Trophoblast cell (in vitro differentiated cells and primary cell): Measurements from ENCODE around the gene SPDYE3.
A peak's percentile ranks its signal among the peaks of the same experiment; 100 is the strongest.
"Not testable (repeated sequence)": the region's sequence is repeated elsewhere in the genome, so short reads cannot be mapped to it uniquely, and the experiment has no call there.

ENCODE experiments used
- DNase-seq, 2 donors: peaks; one replicate each; pipeline ENCODE4 v3.0.0-alpha.2; 2016
- H2AFZ ChIP-seq: 2 replicates; pipeline ENCODE4 v1.6.1; 2013; ENCODE audit warnings: low read length, moderate library complexity, mild to moderate bottlenecking; ENCODE audit not compliant: insufficient read depth, poor library complexity
- H2AK5ac ChIP-seq: 2 replicates; pipeline ENCODE4 v1.6.1; 2013; ENCODE audit warnings: mild to moderate bottlenecking, low read length
- H2BK120ac ChIP-seq: 2 replicates; pipeline ENCODE4 v1.6.1; 2013; ENCODE audit warnings: low read length, mild to moderate bottlenecking, moderate library complexity; ENCODE audit not compliant: insufficient read depth, poor library complexity
- H2BK12ac ChIP-seq: 2 replicates; pipeline ENCODE4 v1.6.1; 2013; ENCODE audit warnings: mild to moderate bottlenecking, low read length, moderate library complexity
- H2BK5ac ChIP-seq: 2 replicates; pipeline ENCODE4 v1.6.1; 2013; ENCODE audit warnings: low read length, low read depth, moderate library complexity, mild to moderate bottlenecking; ENCODE audit not compliant: poor library complexity
- H3K14ac ChIP-seq: 2 replicates; pipeline ENCODE4 v1.6.1; 2013; ENCODE audit warnings: mild to moderate bottlenecking, low read length
- H3K18ac ChIP-seq: 2 replicates; pipeline ENCODE4 v1.6.1; 2013; ENCODE audit warnings: mild to moderate bottlenecking, low read length
- H3K23ac ChIP-seq: 2 replicates; pipeline ENCODE4 v1.6.1; 2013; ENCODE audit warnings: low read length
- H3K27ac ChIP-seq: 2 replicates; pipeline ENCODE4 v1.5.1; 2013; ENCODE audit warnings: low read depth, mild to moderate bottlenecking, inconsistent platforms, low read length, moderate library complexity
- H3K27me3 ChIP-seq: 2 replicates; pipeline ENCODE4 v1.6.1; 2013; ENCODE audit warnings: inconsistent platforms, mild to moderate bottlenecking, low read length, moderate library complexity; ENCODE audit not compliant: insufficient read depth
- H3K36me3 ChIP-seq, 2 experiments: 1 replicate in 1 of 2; 2 replicates in 1 of 2; pipeline ENCODE4 v1.6.1; 2013; ENCODE audit warnings: low read length in 2 of 2, mild to moderate bottlenecking in 2 of 2, moderate library complexity in 1 of 2; ENCODE audit not compliant: insufficient read depth in 2 of 2, control insufficient read depth in 1 of 2
- H3K4ac ChIP-seq: 2 replicates; pipeline ENCODE4 v1.6.1; 2013; ENCODE audit warnings: low read depth, mild to moderate bottlenecking, low read length, moderate library complexity
- H3K4me1 ChIP-seq, 2 experiments: 1 replicate in 1 of 2; 2 replicates in 1 of 2; pipeline ENCODE4 v1.6.1; 2013; ENCODE audit warnings: low read length in 2 of 2, mild to moderate bottlenecking in 2 of 2, moderate library complexity in 1 of 2; ENCODE audit not compliant: insufficient read depth in 2 of 2, control insufficient read depth in 1 of 2
- H3K4me2 ChIP-seq: 2 replicates; pipeline ENCODE4 v1.6.1; 2013; ENCODE audit warnings: inconsistent platforms, mild to moderate bottlenecking, low read length, moderate library complexity
- H3K4me3 ChIP-seq: 2 replicates; pipeline ENCODE4 v1.5.1; 2013; ENCODE audit warnings: mild to moderate bottlenecking, low read depth, low read length, inconsistent platforms
- H3K79me1 ChIP-seq: one replicate; pipeline ENCODE4 v1.6.1; 2013; ENCODE audit warnings: low read length
- H3K79me2 ChIP-seq: 2 replicates; pipeline ENCODE4 v1.6.1; 2013; ENCODE audit warnings: low read length, mild to moderate bottlenecking; ENCODE audit not compliant: control insufficient read depth, insufficient read depth, poor library complexity
- H3K9ac ChIP-seq: 2 replicates; pipeline ENCODE4 v1.6.1; 2013; ENCODE audit warnings: mild to moderate bottlenecking, low read length
- H3K9me3 ChIP-seq: 2 replicates; pipeline ENCODE4 v1.6.1; 2013; ENCODE audit warnings: low read depth, mild to moderate bottlenecking, control low read depth, inconsistent platforms, low read length; ENCODE audit not compliant: insufficient read depth
- H4K12ac ChIP-seq: 2 replicates; pipeline ENCODE4 v1.6.1; 2013; ENCODE audit warnings: low read depth, mild to moderate bottlenecking, low read length, moderate library complexity
- H4K8ac ChIP-seq: 2 replicates; pipeline ENCODE4 v1.6.1; 2013; ENCODE audit warnings: low read depth, mild to moderate bottlenecking, low read length, moderate library complexity
- H4K91ac ChIP-seq: one replicate; pipeline ENCODE4 v1.6.1; 2013; ENCODE audit warnings: low read depth, mild to moderate bottlenecking, low read length, moderate library complexity
- WGBS: extraction: QIAGEN DNeasy Blood & Tissue Kit; methylation state at CpG from one replicate; pipeline ENCODE4 v1.1.7; 2013; ENCODE audit warnings: missing lambda C conversion rate; ENCODE audit not compliant: insufficient read length, insufficient coverage; ENCODE audit errors: extremely low coverage; 5-methylcytosine and 5-hydroxymethylcytosine counted together

SPDYE3 gene

GRCh38 chr7:100325671-100326070 is 18.2 kb downstream of the SPDYE3 start:
- H3K79me2 ChIP-seq, H3K4me2 ChIP-seq, H4K8ac ChIP-seq, H3K23ac ChIP-seq, H4K91ac ChIP-seq, H3K4me3 ChIP-seq, DNase-seq, H3K9ac ChIP-seq, H3K14ac ChIP-seq, H2BK120ac ChIP-seq, H3K9me3 ChIP-seq, H2AFZ ChIP-seq, H3K4ac ChIP-seq, H2AK5ac ChIP-seq, H2BK12ac ChIP-seq, H3K79me1 ChIP-seq, H3K27ac ChIP-seq, H4K12ac ChIP-seq, H2BK5ac ChIP-seq, H3K18ac ChIP-seq, H3K27me3 ChIP-seq, H3K36me3 ChIP-seq, H3K4me1 ChIP-seq: not testable (repeated sequence)
- WGBS = no CpG with 5 or more reads among the region's 9 CpGs

GRCh38 chr7:100326914-100327313 is 19.4 kb downstream of the SPDYE3 start:
- H3K79me2 ChIP-seq, H3K4me1 ChIP-seq, H3K27me3 ChIP-seq, H3K4me2 ChIP-seq, H2BK5ac ChIP-seq, H3K18ac ChIP-seq, DNase-seq, H3K79me1 ChIP-seq, H2BK12ac ChIP-seq, H3K9me3 ChIP-seq, H3K36me3 ChIP-seq, H3K27ac ChIP-seq, H4K91ac ChIP-seq, H3K23ac ChIP-seq, H2AFZ ChIP-seq, H2AK5ac ChIP-seq, H3K4me3 ChIP-seq, H3K14ac ChIP-seq, H4K12ac ChIP-seq, H3K9ac ChIP-seq, H4K8ac ChIP-seq, H3K4ac ChIP-seq, H2BK120ac ChIP-seq: not testable (repeated sequence)
- WGBS = no CpG with 5 or more reads among the region's 11 CpGs

- Histone ChIP-seq H4K91ac (peak overlapping the region; percentile 73), H3K9ac (peak overlapping the region; percentile 19), H3K18ac (peak overlapping the region; percentile 91), H2AK5ac (peak overlapping the region; percentile 52), H2BK5ac (peak overlapping the region; percentile 80), H3K4me2 (peak overlapping the region; percentile 60), H4K8ac (peak overlapping the region; percentile 85), H2AFZ (peak overlapping the region; percentile 89), H3K14ac (peak overlapping the region; percentile 81), H3K4me3 (peak overlapping the region; percentile 87), H3K27ac (peak overlapping the region; percentile 65), H3K4ac (peak overlapping the region; percentile 0), H4K12ac (peak overlapping the region; percentile 72)
- not testable (repeated sequence) for H2BK120ac ChIP-seq, H3K36me3 ChIP-seq, H3K23ac ChIP-seq, H3K79me1 ChIP-seq, H3K9me3 ChIP-seq, H3K79me2 ChIP-seq, H3K4me1 ChIP-seq, H2BK12ac ChIP-seq, H3K27me3 ChIP-seq
- no CpG with 5 or more reads among the region's 85 CpGs for WGBS
- DNase-seq = peak; percentile 95
Measured at GRCh38 chr7:100335566-100336466, 28.3 kb downstream of the SPDYE3 start.

GRCh38 chr7:100338083-100338696 is 30.7 kb downstream of the SPDYE3 start:
- not testable (repeated sequence) for H3K4me2 ChIP-seq, H3K23ac ChIP-seq, H4K12ac ChIP-seq, H2AFZ ChIP-seq, H3K79me2 ChIP-seq, H4K8ac ChIP-seq, H3K27me3 ChIP-seq, H3K14ac ChIP-seq, H3K18ac ChIP-seq, H2BK120ac ChIP-seq, H2BK5ac ChIP-seq, H3K4me3 ChIP-seq, H3K4me1 ChIP-seq, H2AK5ac ChIP-seq, H3K4ac ChIP-seq, H2BK12ac ChIP-seq, H3K9me3 ChIP-seq, H3K79me1 ChIP-seq, H3K9ac ChIP-seq, H3K27ac ChIP-seq, H4K91ac ChIP-seq
- no CpG with 5 or more reads among the region's 15 CpGs for WGBS
- DNase-seq = peak in 1 of 2 donors; percentile 30
- H3K36me3 ChIP-seq = peaks cover 19 to 21% of the 10 kb centered on the region in 2 experiments
